ENCODE data around the gene SETD6.

GRCh38 chr16:58515125-58515870, at the start of gene SETD6:
- peak in 3 of 4 experiments; percentile 42 to 61 (median 47) for TF ChIP-seq CTCF (IDR thresholded peaks at IDR 0.05)
- TF ChIP-seq POLR2A (IDR thresholded peaks at IDR 0.05), result peak in 1 of 2 donors; percentile 30
